ENCODE measurements around the gene LIME1.
"Not testable (repeated sequence)": the region's sequence is repeated elsewhere in the genome, so short reads cannot be mapped to it uniquely, and the experiment has no call there.

LIME1 gene

DNA sequence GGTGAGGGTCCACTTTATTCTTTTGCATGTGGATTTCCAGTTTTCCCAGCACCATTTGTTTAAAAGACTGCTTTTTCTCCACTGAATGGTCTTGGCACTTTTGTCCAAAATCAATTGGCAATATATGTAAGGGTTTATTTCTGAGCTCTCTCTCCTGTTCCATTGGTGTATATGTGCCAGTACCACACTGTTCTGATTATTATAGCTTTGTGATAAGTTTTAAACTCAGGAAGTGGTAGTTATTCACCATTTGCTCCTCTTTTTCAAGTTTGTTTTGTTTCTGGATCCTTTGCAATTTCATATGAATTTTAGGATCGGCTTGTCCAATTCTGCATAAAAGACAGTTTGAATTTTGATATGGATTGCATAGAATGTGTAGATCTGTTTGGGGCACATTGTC, 24.3 kb upstream of the LIME1 start:
- Histone ChIP-seq H3K36me3 (peaks cover 71% of the 10 kb centered on the region), H3K27me3 (ENCODE audit: insufficient read depth, low read depth, severe bottlenecking) (no peaks in the 10 kb centered on the region), H3K4me3 (ENCODE audit: low read depth, low read length) (no peak overlapping the region), H3K9me3 (ENCODE audit: severe bottlenecking) (no peaks in the 10 kb centered on the region), H3K27ac (no peak overlapping the region)
- no peak for DNase-seq
- TF ChIP-seq CTCF (IDR thresholded peaks at IDR 0.05; ENCODE audit: low read depth, low read length), result no peak

DNA sequence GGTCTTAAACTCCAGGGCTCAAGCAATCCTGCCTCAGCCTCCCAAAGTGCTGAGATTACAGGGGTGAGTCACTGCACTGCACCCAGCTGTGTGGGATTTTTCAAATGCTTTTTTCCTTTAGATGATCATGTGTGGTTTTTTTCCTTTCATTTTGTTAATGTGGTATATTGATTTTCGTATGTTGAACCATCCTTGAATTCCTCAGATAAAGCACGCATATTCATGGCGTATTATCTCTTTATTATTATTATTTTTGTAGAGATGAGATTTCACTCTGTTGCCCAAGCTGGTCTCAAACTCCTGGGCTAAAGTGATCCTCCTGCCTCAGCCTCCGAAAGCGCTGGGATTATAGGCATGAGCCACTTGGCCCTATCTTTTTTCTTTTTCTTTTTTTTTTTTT, 21.6 kb upstream of the LIME1 start:
- Histone ChIP-seq H3K9me3 (ENCODE audit: severe bottlenecking) (no peaks in the 10 kb centered on the region), H3K4me3 (ENCODE audit: low read depth, low read length) (no peak overlapping the region), H3K27ac (no peak overlapping the region), H3K36me3 (peaks cover 73% of the 10 kb centered on the region), H3K27me3 (ENCODE audit: insufficient read depth, low read depth, severe bottlenecking) (no peaks in the 10 kb centered on the region)
- no peak for TF ChIP-seq CTCF (IDR thresholded peaks at IDR 0.05; ENCODE audit: low read depth, low read length)
- DNase-seq, result no peak

- Histone ChIP-seq H3K36me3 (peaks cover 51% of the 10 kb centered on the region), H3K4me3 (ENCODE audit: low read depth, low read length) (no peak overlapping the region), H3K27me3 (ENCODE audit: insufficient read depth, low read depth, severe bottlenecking) (no peaks in the 10 kb centered on the region), H3K9me3 (ENCODE audit: severe bottlenecking) (no peaks in the 10 kb centered on the region), H3K27ac (no peak overlapping the region)
- no peak for DNase-seq
- no peak for TF ChIP-seq CTCF (IDR thresholded peaks at IDR 0.05; ENCODE audit: low read depth, low read length)
Measured at GRCh38 chr20:63718996-63719395, 17.5 kb upstream of the LIME1 start.

DNA sequence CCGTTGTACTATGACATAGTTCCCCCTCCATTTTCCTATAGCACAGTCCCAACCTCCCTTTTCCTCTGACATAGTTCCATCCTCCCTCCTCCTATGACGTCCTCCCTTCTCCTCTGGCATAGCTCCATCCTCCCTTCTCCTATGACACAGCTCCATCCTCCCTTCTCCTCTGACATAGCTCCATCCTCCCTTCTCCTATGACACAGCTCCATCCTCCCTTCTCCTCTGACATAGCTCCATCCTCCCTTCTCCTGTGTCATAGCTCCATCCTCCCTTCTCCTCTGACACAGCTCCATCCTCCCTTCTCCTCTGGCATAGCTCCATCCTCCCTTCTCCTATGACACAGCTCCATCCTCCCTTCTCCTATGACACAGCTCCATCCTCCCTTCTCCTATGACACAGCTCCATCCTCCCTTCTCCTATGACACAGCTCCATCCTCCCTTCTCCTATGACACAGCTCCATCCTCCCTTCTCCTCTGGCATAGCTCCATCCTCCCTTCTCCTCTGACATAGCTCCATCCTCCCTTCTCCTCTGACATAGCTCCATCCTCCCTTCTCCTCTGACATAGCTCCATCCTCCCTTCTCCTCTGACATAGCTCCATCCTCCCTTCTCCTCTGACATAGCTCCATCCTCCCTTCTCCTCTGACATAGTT, 13.4 kb upstream of the LIME1 start:
- H3K9me3 ChIP-seq (ENCODE audit: severe bottlenecking); H3K27ac ChIP-seq; H3K27me3 ChIP-seq (ENCODE audit: insufficient read depth, low read depth, severe bottlenecking); DNase-seq; H3K4me3 ChIP-seq (ENCODE audit: low read depth, low read length): not testable (repeated sequence)
- peaks cover 47% of the 10 kb centered on the region for H3K36me3 ChIP-seq

DNA sequence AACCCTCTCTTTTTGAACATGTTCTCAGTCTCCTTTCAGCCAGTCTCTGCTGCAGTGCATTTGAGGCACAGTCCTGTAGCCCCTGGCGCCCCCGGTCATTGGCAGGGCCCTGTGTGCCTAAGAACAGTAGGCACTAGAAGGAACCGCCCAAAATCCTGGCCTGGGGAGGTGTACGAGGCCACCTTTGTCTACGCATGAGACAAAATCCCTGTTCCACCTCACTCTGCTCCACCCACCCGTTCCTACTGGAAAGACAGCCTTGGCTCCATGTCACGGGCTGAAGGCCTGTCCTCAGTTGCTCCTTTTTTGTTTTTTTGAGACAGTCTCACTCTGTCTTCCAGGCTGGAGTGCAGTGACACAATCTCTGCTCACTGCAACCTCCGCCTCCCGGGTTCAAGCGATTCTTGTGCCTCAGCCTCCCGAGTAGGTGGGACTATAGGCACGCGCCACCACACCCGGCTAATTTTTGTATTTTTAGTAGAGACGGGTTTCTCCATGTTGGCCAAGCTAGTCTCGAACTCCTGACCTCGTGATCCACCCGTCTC, 6.2 kb upstream of the LIME1 start:
- DNase-seq; H3K27ac ChIP-seq; H3K27me3 ChIP-seq (ENCODE audit: insufficient read depth, low read depth, severe bottlenecking); H3K9me3 ChIP-seq (ENCODE audit: severe bottlenecking); H3K4me3 ChIP-seq (ENCODE audit: low read depth, low read length): not testable (repeated sequence)
- H3K36me3 ChIP-seq, result peaks cover 32% of the 10 kb centered on the region

DNA sequence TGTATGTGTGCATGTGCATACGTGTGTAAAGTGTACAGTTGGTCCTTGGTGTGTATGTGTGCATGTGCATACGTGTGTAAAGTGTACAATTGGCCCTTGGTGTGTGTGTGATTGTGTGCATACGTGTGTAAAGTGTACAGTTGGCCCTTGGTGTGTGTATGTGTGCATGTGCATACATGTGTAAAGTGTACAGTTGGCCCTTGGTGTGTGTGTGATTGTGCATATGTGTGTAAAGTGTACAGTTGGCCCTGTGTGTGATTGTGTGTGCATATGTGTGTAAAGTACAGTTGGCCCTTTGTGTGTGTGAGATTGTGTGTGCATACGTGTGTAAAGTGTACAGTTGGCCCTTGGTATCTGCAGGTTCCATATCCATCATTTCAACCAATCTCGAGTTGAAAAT, 5.1 kb upstream of the LIME1 start:
- Histone ChIP-seq H3K36me3 (peaks cover 38% of the 10 kb centered on the region), H3K27ac (no peak overlapping the region), H3K4me3 (ENCODE audit: low read depth, low read length) (no peak overlapping the region), H3K9me3 (ENCODE audit: severe bottlenecking) (no peaks in the 10 kb centered on the region), H3K27me3 (ENCODE audit: insufficient read depth, low read depth, severe bottlenecking) (no peaks in the 10 kb centered on the region)
- no peak for TF ChIP-seq CTCF (IDR thresholded peaks at IDR 0.05; ENCODE audit: low read depth, low read length)
- DNase-seq, result no peak
